Epithelial cell of prostate (primary cell): ENCODE measurements around the gene ADH1C.
"Not testable (repeated sequence)": the region's sequence is repeated elsewhere in the genome, so short reads cannot be mapped to it uniquely, and the experiment has no call there.

ENCODE experiments used
- DNase-seq: peaks from one replicate; pipeline ENCODE4 v3.0.0-alpha.2; 2011; ENCODE audit warnings: low read depth, low spot score
- H3K27ac ChIP-seq: fragments of 450-650 bp; 2 replicates; pipeline ENCODE4 v1.5.1; 2017; ENCODE audit warnings: mild to moderate bottlenecking

Gene ADH1C

DNA sequence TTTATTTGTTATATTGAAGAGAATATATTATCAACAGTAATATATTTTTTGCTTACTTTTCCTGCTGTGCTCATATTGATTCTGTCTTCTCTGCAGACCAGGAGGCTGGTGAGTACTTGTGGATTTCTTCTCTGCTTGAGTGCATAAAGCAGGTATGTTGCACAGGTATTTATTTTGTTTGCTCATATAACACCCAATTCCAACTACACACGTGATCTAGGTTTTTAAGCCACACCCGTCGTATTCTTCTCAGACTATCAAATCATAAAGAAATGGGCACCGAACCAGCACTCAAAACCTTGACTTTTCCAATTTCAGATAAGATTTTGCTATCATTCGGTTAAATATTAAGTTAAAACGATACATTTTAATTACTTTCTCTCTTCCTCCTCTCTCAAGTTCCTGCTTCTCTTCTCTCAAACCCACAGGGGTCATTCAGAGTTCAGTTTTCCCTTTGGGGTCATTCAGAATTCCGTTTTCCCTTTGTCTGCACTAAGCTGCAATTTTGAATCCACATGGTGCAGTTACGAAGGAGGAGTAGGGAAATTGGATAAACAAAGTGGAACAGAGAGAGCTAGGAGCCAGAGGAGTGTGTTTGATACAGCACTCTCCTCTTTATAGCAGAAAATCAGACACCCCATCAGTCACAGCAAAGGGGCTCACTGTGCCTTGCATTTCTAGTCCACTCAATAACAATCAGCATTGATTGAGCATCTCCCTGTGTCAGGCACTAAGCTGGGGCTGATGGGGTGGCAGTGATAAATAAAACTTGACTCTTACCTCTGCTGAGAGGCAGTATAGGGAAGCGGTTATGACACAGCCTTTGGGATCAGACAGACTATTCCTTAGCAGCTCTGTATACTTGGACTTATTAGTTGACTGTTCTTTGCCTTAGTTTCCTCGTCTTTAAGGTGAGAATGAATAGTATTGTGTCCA, at the start of gene ADH1C:
TSS of gene ADH1C (minus strand) at position 145 of the 936 bp plus-strand sequence. CDS start at position 74, 71 bp downstream.
- H3K27ac ChIP-seq: no peak within 1 kb of the TSS
- no peak for DNase-seq

- no peak overlapping the region for H3K27ac ChIP-seq
- no peak for DNase-seq
Observed at GRCh38 chr4:99400831-99401230, 48.3 kb upstream of the ADH1C start.

DNA sequence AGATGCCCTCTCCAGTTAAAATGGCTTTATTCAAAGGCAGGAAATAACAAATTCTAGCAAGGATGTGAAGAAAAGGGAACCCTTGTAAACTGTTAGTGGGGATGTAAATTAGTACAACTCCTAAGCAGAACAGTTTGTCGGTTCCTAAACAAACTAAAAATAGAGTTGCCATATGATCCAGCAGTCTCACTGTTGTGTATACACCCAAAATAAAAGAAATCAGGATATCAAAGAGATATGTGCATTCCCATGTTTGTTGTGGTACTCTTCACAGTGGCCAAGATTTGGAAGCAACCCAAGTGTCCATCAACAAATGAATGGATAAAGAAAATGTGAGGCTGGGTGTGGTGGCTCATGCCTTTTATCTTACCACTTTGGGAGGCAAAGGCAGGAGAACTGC, 46.5 kb upstream of the ADH1C start:
- no peak for DNase-seq
- no peak overlapping the region for H3K27ac ChIP-seq

GRCh38 chr4:99395595-99396364, 43.2 kb upstream of the ADH1C start:
- no peak overlapping the region for H3K27ac ChIP-seq
- DNase-seq: no peak

DNA sequence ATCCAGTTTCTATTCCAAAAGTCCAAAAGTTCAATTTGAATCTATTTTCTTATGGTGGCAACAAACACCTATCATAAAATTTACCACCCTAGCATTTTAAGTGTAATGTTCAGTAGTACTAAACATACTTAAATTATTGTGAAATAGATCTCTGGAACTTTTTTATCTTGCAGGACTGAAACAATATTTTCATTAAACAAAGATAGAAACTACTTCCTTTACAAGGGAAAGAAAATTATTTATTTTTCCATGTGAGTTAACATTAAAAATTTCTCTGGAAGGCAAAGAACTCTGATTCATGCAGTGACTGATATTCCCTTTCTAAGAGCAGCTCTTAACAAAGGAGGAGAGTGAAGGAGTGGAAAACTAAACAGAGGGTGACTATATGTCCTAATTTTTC, 42.4 kb upstream of the ADH1C start:
- no peak for DNase-seq
- H3K27ac ChIP-seq: no peak overlapping the region

- no peak overlapping the region for H3K27ac ChIP-seq
- no peak for DNase-seq
Observed at GRCh38 chr4:99390055-99390454, 37.5 kb upstream of the ADH1C start.

DNA sequence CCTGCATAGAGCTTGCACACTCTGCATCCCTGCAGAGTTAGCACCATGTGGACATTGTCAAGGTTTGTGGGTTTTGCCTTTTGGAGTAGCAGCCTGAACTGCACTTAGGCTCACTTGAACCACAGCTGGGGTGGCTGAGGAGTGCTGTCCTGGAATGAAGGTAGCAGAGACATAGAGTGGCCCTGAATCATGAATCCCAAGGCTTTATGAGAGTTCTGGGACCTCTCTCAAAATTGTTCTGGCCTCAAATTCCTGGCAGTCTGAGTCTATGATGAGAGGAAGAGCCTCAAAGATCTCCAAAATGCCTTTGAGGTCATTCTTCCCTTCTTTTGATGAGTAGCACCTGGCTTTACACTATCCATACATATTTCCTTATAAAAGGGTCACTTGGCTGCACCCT, 37.1 kb upstream of the ADH1C start:
- DNase-seq: no peak
- H3K27ac ChIP-seq: no peak overlapping the region

DNA sequence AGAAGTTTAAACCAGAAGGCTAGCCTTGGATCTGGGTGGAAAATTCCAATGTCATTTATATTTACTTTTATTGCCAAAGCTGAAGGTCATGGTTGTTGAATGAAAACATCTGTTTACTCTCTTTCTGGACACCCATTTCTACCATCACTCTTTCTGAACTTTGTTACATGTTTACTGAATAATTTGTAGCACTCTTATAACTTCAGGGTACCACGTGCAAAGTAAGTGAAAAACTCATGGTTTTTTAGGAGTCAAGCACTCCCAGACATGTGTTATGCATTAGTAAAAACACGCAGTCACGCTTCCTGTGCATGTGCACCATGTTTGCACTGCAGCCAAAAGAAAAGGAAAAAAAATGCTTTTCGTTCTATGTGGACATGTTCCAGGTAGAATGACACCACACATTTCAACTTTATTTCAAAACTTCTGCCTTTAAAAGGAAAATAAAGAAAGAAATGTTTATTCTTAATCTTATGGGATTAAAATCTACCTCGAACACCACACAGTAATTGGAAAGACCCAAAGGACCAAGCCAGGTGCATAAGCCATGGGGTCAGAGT, 31.4 kb upstream of the ADH1C start:
- DNase-seq: no peak
- no peak overlapping the region for H3K27ac ChIP-seq

DNA sequence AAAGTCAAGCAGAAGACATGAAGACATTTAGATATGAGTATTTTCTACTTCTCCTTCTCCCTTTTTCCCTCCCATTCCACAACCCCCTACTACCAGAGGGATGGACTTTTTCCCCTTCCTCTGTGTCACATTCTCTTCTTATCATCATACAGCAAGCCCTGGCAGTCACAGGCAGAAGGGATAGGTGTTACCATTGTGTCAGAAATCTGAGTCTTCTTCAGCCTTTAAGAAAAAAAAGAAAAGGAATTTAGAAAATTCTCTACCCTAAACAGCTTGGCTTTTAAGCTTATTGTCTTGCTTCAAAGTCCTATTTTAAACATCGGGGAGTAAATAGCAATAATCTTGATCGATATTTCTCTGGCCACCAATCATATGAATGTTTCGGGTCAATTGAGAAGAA, 30.9 kb upstream of the ADH1C start:
- no peak for DNase-seq
- H3K27ac ChIP-seq: no peak overlapping the region

- no peak overlapping the region for H3K27ac ChIP-seq
- no peak for DNase-seq
Observed at GRCh38 chr4:99382745-99383360, 30.3 kb upstream of the ADH1C start.

- H3K27ac ChIP-seq: no peak overlapping the region
- DNase-seq: no peak
Observed at GRCh38 chr4:99381588-99382175, 29.1 kb upstream of the ADH1C start.

GRCh38 chr4:99379571-99379970, 27.0 kb upstream of the ADH1C start:
- no peak overlapping the region for H3K27ac ChIP-seq
- DNase-seq: no peak

- no peak for DNase-seq
- H3K27ac ChIP-seq: no peak overlapping the region
Observed at GRCh38 chr4:99378876-99379275, 26.3 kb upstream of the ADH1C start.

- not testable (repeated sequence) for DNase-seq, H3K27ac ChIP-seq
Observed at GRCh38 chr4:99377341-99377740, 24.8 kb upstream of the ADH1C start.

- DNase-seq, H3K27ac ChIP-seq: not testable (repeated sequence)
Observed at GRCh38 chr4:99372464-99372863, 19.9 kb upstream of the ADH1C start.

DNA sequence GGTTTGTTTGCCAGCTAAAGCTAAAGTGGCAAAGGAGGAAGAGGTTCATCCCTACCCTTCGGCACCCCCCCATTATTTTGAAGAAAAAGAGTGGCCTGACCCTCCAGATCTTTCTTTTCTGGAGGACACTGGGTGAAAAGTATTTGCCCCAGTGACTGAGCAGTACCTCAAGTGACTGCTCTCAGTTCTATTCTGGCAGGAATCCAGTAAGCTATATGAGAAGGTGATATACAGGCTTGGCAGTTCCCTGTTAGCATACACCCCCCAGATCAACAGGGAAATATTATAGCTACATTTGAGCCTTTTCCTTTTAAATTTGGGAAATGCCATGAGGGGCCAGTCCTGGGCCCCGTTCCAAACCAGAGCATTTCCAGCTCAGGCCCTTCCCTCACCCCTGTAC, 15.3 kb upstream of the ADH1C start:
- not testable (repeated sequence) for DNase-seq

GRCh38 chr4:99366491-99366890, 13.9 kb upstream of the ADH1C start:
- no peak for DNase-seq
- no peak overlapping the region for H3K27ac ChIP-seq

More for the DNA sequence above, 15.3 kb upstream of the ADH1C start:
- not testable (repeated sequence) for H3K27ac ChIP-seq

DNA sequence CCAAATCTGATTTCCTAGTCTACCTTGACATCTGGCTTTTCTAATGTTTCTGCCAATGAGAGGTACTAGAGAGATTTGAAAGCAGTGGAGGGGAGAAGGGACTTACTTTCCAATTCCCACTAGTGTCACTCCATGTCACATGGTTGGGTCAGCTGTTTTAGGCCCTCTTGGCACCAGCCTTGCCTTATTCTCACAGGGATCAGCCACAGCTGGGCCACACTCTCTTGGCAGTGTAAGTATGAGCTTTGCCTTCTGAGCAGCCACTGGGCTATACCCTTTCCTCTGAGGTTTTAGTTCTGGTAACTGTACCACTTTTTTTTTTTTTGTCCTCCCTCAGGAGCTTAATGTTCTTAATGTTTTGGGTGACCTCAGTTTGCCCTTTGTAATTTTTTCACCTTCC, 10.2 kb upstream of the ADH1C start:
- H3K27ac ChIP-seq: no peak overlapping the region
- DNase-seq: no peak

DNA sequence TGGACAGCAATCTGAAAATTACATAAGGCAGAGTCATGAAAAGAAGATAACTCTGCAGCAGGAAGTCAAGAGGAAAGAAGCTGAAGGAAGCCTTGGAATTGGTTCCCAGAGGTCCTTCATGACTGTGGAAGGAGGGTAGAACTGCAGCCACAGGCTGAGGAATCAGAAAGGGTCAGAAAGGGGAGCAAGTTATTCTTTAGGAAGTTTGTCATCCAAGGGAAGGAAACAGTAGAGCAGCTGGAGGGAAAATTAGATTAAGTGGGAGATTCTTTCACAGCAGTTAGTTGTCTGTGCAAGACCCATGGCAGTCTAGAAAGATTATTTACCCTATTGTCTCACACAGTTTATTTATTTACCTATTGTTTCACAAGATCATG, 9.3 kb upstream of the ADH1C start:
- no peak for DNase-seq
- H3K27ac ChIP-seq: no peak overlapping the region

- no peak for DNase-seq
- H3K27ac ChIP-seq: no peak overlapping the region
Observed at GRCh38 chr4:99361268-99361898, 8.8 kb upstream of the ADH1C start.
